ENCODE data around the gene NRXN3. TPM values are rescaled to one million over a fixed set of nuclear protein-coding genes. Genes with fewer than 3 reads are reported as not detected.

Gene NRXN3
- total RNA-seq, 1 experiment from 2014 or later, result not detected

DNA sequence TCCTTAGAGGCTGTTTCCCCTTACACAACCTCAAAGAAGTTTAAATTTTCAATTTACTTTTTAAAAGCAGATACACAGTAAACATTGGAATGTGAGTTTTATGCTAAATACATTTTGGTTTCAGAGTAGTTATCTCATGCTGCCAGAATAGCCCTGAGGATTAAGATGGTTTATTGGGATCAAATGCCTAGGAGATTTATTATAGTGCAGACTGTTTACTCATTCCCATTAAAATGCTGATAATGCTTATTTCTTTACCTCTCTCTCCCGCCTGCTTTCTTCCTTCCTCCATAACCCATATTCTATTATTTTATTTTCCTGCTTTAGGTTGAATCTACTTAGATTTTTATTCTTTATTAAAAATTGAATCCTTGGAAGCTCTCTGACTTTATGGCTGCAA lies 1701.0 kb downstream of the NRXN3 start:
- in situ Hi-C loops (cut with HindIII; ENCODE audit: low sequenced_read_pairs), result no loop called here
- DNase-seq (ENCODE audit: low spot score), result no peak

DNA sequence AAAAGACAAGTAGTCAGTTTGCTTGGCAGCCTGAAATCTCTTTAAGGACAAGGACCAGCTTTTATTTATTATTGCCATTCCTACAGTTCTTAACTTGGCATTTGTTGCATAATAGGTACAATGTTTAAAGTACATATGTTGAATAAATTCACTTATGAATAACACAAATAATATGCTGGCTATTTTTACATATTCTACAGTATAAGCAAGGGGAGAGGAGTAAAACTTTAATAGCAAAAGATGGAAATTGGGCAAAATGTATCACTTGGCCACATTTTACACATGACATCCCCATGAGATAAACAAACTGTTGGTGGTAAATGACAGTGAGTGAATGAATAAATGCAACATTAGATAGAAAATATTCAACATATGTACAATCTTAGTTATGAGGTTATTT lies 1708.1 kb downstream of the NRXN3 start:
- in situ Hi-C loops (cut with HindIII; ENCODE audit: low sequenced_read_pairs), result no loop called here
- DNase-seq (ENCODE audit: low spot score), result no peak

DNA sequence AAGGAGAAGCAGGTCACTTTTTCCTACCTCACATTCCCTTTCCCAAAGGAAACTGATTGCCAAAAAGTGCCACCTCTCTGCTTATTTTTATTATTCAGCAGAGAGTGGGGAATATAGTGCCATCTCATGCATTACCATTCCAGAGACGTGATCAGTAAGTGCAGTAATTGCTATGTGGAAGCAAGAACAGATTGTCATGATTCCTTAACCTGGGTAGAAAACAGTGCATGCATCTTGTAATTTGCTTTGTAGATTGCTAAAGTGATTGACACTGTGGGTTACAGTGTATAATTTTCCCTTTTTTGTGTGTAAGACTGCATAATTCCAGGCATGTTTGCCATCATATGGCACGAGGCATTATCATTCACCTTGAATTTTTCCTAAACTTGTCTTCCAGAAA lies 1708.6 kb downstream of the NRXN3 start:
- no peak for DNase-seq (ENCODE audit: low spot score)
- in situ Hi-C loops (cut with HindIII; ENCODE audit: low sequenced_read_pairs), result no loop called here

DNA sequence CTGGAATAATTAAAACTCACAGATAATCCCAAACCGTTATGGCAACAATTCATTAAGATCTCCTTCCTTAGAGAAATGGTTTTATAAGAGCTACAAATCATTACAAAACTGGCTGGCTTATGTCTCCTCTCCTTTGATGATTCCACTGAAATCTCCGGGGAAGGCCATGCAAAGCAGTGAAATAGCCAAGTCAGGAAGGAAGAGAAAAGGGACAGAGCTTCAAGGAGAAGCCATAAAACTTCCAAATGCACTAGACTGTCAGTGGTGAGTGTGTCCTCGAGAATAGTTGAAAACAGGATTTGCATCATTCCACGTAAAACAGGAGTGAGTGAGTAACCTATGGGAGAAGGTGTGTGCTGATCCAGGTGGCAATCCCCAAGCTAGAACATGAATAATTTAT lies 1711.1 kb downstream of the NRXN3 start:
- in situ Hi-C loops (cut with HindIII; ENCODE audit: low sequenced_read_pairs), result no loop called here
- no peak for DNase-seq (ENCODE audit: low spot score)

DNA sequence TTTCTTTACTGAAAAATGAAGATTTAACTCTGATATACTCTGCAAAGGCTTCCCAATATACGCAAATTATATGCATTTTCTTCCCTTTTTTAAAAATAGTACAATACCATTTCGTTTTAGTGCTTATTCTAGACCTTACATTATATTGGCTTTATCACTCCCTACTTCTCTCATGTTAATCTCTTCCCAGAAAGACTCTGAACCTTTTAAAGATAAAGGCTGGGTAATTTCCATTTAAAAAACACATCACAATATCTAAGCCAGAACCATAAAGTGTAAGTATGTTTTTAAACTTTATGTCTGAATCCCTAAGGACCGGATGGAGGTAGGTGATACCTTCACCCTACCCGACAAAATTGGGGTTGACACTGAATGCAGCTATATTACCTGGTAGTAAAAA lies 1720.4 kb downstream of the NRXN3 start:
- DNase-seq (ENCODE audit: low spot score), result no peak
- in situ Hi-C loops (cut with HindIII; ENCODE audit: low sequenced_read_pairs), result no loop called here

DNA sequence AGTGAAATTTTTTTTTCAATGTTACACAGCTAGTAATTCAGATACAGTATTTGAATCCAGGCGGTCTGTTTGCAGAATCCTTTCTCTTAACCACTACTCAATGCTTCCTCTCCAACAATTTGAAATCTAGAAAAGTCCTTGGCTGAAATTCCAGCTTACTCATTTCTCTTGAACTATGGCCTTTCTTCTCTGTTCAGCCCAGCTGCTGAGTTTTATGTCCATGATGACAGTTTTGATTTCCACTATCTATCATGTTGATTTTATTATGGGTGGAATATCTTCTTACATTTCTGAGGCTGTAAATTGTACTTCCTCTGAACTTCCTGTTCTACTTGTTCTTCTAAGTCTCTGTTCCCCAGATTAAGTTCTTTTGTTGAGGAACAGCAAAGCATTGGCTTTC lies 1725.8 kb downstream of the NRXN3 start:
- in situ Hi-C loops (cut with HindIII; ENCODE audit: low sequenced_read_pairs), result no loop called here
- DNase-seq (ENCODE audit: low spot score), result no peak

DNA sequence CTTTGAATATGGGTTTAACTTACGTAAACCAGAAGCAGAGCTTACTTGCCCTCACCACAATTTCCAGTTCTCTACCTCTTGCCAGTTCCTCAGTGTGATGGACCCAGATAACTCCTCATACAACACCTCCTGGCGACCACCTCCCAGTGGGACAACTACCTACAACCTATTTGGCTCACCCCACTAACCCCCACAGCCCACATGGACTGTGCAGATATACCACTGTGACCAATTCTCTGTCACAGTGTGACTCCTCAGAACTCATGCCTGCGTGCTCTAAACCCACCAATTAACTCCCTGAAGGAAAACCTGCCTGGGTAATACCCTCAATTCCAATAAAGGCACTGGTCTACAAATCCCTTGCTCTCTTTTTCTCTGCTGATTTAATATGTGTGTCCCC lies 1729.4 kb downstream of the NRXN3 start:
- in situ Hi-C loops (cut with HindIII; ENCODE audit: low sequenced_read_pairs), result no loop called here
- DNase-seq (ENCODE audit: low spot score), result no peak

DNA sequence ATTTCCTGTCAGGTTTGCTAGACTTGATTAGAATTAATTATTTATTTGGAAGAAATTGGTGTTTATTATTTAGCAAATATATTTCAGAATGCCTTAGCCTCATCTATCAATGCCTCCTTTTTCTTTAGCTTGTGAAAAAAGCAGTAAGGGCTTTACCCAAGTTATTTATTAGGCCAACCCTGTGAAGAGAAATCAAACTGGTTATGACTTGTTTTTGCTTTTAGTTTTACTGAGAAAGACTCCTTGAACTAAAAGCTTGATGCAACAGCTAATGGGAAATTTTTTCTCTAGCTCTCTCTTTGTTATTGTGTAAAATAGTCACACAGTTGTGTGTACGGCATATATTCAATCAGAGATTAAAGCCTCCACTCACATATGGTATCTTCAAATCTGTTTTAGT lies 1734.3 kb downstream of the NRXN3 start:
- no peak for DNase-seq (ENCODE audit: low spot score)
- in situ Hi-C loops (cut with HindIII; ENCODE audit: low sequenced_read_pairs), result no loop called here

DNA sequence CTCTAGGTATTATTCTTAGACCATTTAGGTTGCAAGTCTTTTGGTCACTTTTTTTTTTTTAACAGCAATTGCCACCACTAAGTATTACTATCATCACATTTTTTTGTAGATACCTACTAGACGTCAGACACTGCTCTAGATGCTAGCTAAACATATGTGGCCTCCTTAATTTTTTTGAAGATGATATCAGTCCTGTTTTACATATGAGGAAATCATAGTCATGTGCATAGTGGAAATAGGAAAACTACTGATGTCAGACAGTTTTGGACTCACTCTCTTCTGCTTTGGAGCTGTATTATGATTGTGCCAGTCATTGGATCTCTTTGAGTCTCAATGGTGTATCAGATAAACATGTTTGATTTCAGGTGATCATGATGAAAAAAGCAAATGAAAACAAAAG lies 1736.8 kb downstream of the NRXN3 start:
- no peak for DNase-seq (ENCODE audit: low spot score)
- in situ Hi-C loops (cut with HindIII; ENCODE audit: low sequenced_read_pairs), result no loop called here

DNA sequence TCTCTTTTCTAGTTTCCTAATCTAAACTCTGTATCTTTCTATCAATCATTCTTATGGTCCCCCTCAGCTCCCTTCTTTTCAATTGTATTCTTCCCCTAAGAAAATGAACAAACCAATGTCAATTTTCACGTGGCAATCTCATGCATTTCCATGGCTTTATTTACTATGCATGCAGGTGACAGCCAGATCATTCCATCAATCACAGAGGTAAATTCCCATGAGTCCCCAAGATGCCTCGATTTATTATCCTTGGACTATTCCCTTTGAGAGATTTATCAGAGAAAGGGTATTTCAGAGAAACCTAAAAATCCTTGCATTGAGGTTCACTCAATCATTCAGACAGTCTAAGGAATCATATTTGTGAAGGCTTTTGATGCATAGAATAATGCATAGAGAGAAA lies 1739.9 kb downstream of the NRXN3 start:
- no peak for DNase-seq (ENCODE audit: low spot score)
- in situ Hi-C loops (cut with HindIII; ENCODE audit: low sequenced_read_pairs), result no loop called here

DNA sequence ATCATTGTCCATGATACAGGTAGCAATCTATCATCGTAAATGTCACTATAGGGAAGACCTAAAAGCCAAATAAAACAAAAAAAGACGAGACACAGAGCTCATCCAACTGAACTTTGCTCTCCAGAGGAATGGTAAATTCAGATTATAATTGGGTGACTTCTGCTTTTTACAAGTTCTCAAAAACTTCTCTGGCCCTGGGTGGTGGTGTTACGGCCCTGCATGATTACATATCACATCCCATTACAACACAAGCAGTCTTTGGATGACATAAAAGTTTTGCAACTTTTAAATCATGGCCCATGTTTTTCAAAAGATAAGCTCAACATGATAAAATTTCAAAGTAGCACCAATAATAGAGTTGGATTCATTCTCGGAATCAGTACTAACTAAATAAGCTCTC lies 1741.6 kb downstream of the NRXN3 start:
- in situ Hi-C loops (cut with HindIII; ENCODE audit: low sequenced_read_pairs), result no loop called here
- no peak for DNase-seq (ENCODE audit: low spot score)

DNA sequence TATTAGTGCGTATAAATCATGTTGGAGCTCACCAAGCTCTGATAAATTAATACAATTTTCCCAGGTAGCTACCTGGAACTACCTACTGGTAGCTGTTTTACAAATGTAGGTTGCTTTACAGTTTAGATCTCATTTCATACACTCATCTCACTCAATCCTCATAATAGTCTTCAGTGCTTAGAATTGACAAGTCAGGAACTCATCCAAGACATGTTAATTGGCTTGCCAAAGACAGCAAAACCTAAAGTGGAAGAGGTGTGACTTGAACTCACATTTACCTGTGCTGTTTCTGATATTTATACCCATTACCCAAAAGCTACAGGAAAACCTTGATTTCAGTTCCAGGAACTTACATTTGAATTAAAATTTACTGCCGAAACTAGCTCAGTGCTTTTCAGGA lies 1744.4 kb downstream of the NRXN3 start:
- in situ Hi-C loops (cut with HindIII; ENCODE audit: low sequenced_read_pairs), result no loop called here
- no peak for DNase-seq (ENCODE audit: low spot score)

DNA sequence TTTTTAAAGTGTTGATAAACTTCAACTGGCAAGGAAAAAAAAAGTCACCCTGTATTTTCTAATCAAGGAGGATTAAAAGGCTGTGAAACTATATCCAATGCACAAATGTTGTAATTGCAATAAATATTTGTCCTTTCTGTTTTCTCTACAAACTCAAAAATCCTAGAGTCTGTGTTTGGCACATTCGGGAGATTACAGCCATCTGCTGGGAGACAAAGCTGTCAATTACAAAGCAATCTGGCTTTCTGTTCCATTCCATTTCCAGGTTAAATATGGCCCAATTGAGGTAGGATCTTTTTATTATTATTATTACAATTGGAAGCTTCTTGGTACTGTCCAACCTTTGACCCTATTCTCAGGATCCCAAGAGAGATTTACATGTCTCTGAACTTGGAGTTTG lies 1745.2 kb downstream of the NRXN3 start:
- in situ Hi-C loops (cut with HindIII; ENCODE audit: low sequenced_read_pairs), result no loop called here
- DNase-seq (ENCODE audit: low spot score), result peak; percentile 92

DNA sequence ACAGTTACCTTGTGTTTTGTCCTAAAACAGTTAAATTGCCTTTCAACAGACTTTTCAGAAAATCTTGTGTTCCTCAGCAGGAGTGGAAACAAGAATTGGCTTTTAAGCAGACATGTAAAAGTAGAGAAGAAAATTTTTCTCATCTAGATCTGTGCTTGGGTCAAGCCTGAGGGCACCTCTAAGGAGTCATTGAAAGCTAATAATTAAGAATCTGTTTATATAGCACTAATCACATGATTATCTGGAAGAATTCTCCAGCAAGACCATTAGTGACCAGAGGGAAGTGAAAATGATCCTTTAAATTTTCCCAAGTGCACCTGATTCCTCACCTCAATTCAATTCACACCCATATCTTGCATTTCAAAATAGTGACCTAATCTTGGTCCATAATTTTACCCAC lies 1746.1 kb downstream of the NRXN3 start:
- in situ Hi-C loops (cut with HindIII; ENCODE audit: low sequenced_read_pairs), result no loop called here
- no peak for DNase-seq (ENCODE audit: low spot score)

DNA sequence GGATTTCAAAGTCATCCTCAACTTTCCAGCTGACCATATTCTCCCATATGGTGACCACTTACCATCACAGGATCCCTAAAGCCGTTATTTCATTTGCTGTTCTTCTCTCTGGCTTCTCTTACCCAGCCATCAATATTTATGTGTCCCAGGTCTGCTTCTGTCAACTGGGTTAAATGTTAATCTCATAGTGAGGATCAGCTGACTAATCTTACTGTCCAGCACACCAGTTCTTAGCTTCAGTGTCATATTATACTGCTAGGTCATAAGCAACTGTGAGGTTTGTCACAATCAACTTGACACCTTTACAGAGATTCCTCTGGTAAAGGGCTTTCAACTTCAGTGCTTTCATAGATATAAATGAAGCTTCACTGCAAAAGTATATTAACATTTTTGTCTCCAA lies 1746.7 kb downstream of the NRXN3 start:
- DNase-seq (ENCODE audit: low spot score), result no peak
- in situ Hi-C loops (cut with HindIII; ENCODE audit: low sequenced_read_pairs), result no loop called here

Data from G401 (cell line).